OCI-M2 (cell line): ENCODE measurements around the gene CHD5.

Experiments
- DNase-seq: peaks from one replicate; lab custom pipeline; 2025; ENCODE audit not compliant: unreplicated experiment; lab: John Stamatoyannopoulos, UW

CHD5 gene

DNA sequence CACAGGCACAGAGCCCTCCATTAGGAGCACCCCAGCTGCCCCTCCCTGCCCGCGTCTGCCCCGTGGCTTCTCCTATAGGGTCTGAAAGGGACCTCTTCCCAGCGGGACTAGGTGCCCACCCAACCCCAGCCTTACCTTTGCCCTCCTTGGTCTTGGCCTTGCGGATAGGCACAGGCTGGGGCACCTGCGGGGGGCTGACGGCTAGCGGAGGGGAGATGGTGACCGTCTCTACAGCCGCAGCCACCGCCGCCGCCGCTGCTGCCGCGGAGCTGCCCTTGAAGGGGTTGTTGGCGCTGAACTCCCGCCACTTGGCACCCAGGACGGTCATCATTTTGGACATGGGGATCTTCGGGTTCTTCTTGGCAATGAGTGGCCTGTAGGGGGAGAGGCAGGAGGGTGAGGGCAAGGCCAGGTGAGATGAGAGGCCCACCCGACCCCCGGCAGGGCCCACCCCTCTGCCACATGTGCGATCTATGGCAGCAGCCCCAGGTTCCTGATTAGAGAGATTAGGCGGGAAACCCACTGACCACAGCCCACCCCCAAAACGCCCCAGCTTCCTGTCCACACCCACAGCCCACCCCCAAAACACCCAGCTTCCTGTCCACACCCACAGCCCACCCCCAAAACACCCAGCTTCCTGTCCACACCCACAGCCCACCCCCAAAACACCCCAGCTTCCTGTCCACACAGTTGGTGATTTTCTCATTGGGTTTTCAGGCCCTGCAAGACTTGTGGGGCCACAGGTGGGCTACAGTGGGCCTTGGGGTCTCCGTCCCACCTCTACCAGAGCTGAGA, 25.4 kb downstream of the CHD5 start:
- DNase-seq = no peak

DNA sequence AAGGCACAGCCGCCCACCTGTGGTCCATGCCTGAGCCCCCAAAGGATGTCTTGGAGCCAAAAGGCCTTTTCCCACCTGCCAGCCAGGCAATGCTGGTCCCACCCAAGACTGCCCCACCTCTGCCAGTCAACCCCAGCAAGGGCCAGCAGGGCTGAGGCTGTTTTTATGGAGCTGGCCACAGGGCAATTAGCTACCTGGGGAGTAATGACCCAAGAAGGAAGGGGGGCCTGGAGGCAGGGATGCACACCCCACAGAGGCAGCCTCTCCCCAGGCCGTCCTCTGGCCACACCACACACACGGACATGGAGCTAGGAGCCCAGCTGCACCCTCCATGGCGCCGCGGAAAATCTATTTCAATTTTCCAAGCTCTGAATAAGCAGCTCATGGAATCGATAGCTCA, 27.2 kb downstream of the CHD5 start:
- no peak for DNase-seq

DNA sequence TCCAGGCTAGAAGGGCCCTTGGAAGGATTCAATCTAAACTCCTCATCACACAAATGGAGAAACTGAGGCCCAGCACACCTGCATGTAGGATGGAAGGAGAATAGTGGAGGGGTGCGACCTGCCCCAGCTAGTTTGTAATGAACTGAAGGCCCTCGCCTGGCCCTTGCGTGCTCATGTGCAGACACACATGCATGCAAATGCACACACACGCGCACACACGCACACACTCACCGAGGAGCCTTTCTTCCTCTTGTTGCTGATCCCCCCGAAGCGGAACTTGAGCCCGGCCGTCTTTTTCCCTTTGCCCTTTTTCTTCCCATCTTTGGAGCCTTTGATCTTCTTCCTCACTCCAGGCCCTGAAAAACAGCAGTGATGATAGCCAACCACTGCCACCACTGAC, 27.9 kb downstream of the CHD5 start:
- no peak for DNase-seq

DNA sequence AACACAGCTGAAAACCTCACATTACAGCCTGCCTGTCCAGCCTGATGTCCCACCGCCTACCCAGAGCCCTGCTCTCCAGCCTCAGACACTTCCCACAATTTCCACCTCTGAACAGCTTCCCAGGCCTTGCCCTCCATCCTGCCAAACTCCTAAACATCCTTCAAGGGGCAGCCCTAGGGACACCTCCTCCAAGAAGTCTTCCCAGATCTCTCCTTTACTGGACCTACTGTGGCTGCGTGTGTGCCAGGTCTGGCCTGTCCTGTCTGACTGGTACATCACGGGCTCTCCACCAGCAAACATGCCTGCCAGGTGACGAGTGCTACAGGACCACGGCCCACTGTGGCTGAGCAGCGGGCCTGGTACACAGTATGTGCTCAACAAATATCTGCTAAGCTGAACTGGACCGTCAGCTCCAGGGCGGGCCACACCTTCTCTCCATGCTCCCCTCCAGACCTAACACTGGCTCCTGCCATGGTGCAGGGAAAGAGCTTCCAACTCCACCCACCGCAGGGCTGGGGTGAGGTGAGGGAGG, 28.8 kb downstream of the CHD5 start:
- DNase-seq = no peak

DNA sequence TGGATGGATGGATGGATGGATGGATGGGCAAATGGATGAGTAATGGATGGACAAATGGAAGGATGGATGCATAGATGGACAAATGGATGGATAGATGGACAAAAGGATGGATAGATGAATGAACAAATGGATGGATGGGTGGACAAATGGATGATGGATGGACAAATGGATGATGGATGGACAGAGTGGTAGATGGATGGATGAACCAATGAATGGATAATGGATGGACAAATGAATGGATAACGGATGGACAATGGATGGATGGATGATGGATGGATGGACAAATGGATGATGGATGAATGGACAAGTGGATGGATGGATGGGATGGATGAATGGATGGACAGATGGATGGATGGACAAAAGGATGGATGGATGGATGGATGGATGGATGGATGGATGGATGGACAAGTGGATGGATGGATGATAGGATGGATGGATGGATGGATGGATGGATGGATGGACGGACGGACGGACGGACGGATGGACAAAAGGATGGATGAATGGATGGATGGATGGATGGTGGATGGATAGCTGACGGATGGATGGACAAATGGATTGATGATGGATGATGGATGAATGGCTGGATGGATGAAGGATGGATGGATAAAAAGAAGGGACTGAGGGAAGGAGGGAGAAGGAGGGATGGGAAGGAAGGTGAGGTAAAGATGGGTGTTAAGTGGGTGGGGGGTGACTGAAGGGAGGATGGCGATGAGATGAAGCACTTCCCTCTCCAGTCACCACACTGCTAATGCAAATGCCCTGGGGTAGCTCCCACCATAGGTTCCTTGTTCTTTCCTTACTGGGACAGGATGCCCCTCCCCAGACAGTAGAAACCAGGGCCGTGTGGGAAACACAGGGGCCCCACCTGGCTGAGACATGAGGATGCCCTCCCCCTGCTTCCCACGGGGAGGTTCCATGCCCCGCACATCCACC, 29.8 kb downstream of the CHD5 start:
- DNase-seq = no peak

DNA sequence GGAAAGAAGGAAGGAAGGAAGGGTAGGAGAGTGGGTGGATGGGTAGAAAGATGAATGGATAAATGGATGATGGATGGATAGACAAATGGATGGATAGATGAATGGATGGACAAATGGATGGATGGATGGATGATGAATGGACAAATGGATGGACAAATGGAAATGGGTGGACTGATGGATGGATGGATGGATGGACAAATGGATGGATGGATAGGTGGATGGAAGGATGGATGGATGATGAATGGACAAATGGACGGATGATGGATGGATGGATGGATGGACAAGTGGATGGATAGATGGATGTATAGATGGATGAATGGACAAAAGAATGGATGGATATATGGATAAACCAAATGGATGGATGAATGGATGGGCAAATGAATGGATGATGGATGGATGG, 30.5 kb downstream of the CHD5 start:
- DNase-seq = no peak

DNA sequence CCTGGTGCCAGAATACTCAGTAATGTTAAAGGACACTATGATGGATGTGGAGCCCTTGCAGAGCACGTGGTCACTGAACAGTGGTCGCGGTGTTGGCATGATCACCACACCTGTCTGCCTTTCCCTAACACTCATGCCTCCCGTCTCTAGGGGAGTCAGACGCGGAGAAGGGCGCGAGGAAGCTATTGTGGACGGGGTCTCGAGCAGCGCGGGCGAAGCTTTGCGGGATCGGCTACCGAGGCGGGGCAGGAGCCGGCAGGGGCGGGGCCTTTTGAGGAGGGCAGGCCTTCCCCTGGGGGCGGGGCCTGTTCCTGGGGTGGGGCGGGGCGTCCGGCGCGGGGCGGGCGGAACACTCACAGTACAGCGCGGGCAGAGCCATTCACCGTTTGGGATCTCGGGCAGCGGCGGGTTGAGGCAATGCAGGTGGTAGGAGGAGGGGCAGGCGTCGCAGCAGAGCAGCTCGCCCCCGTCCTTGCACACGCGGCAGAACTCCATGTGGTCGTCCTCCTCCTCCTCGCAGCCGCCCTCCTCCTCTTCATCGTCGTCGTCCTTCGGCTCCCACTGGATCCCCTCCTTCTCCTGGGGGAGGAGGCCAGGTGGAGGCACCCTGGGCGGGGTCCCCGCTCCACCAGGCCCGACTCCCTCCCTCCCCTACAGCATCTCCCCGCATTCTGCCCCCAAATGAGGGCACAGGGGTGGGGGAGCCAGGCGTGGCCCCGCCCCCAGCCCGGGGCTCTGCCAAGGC, 31.5 kb downstream of the CHD5 start:
- no peak for DNase-seq

DNA sequence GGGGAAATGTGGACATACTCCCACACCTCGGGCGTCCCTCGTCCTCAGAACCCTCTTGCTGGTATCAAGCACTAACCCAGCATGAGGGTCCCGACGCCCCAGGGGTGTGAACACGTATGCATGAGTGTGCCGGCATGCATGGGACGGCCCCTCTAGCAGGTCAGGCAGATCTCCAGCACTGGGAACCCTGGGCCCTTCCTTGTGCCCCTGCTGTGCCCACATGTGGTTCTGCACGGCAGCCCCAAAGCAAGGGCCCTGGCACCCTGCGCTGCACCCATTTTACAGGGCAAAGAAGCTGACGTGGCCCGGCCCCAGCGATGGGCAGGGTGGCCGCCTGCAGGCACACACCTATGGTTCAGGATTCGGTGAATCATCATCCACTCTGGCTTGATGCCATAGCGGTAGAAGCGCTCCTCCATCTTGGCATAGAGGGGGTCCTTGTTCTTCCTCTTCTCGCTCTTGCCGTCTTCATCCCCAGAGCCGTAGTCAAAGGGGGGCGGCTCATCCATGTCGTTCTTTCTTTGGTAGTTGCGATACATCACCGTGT, 34.2 kb downstream of the CHD5 start:
- no peak for DNase-seq

DNA sequence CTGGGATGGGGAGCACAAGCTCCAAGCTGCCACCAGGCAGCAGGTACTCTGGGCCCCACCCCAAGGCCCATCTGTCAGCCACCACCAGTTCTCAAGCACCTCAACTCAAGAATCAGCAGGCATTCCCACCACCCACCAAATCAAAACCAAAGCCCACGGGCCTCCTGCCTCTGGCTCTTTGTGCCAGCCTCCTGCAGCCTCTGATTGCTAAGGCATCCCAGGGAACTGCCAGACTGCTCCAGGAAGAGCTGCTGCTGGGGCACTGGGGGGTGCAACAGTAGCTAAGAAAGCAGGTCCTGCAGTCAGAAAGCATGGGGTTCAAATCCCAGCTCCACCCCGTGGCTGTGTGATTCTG, 34.7 kb downstream of the CHD5 start:
- DNase-seq = no peak

DNA sequence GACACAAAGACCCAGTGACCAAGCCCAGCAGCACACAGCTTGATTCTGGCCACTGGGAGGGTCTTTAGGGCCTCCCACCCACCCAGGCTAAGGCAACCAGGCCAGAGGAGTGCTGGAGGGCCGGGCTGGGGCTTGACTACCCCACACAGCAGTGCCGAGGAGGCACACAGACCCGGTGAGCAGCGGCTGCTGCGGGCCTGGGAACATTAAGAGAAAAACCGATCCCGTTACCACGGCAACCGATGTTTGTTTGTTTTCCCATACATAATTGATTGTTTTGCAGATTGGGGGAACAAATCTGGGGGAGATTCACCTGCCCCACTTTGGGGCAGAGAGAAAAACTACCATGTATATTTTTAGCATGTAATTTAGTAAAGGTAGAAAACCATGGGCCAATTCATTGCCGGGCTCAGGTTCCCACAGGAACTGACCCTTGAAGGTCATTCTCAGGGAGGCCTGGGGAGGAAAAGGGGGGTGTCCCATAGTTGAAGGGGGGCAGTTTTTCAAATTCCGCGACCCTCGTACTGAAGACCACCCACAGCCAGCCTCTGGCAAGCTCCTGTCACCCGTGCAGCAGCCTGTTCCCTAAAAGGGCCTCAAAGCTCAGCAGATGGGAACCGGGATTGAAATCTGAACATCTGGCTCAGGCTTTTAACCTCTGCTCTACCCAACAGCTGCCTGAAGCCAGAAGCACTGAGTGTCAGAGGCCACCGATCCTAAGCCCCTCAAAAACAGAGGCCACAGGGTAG, 35.3 kb downstream of the CHD5 start:
- no peak for DNase-seq

DNA sequence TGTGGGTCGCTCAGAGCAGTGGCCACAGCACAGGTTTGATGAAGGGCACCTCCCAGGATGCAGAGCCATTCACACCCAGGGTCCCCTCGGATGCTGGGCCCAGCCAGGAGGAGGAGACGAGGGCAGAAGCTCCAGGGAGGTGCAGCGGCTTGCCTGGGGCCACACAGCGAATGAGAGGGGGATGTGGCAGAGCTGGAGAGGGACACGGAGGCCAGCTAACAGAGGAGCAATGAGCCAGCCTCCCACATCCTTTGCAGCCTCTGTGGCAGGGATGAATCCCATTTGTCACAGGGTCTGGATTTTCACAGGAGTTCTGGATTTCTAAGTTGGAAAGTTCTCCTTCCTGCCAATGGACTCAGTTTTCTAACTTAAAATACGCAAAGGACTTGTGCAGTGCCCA, 35.9 kb downstream of the CHD5 start:
- no peak for DNase-seq

DNA sequence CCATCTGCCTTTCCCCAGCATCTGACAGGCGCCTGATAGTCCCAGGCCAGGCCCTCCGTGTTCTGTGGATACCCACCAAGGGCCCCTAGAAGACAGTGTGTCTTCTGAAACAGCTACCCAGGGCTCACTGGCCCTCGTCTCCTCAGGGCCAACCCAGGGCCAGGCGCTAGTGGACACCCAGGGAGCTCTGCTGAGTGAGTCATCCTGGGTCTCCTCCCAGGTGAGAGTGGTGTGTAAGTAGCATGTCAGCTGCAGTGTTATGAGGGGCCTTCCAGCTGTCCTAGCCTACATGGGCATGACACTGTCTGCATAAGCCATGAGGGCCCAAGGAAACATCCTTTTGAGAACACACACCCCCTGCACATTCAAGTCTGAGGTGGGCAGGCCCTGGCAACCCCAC, 36.7 kb downstream of the CHD5 start:
- no peak for DNase-seq

DNA sequence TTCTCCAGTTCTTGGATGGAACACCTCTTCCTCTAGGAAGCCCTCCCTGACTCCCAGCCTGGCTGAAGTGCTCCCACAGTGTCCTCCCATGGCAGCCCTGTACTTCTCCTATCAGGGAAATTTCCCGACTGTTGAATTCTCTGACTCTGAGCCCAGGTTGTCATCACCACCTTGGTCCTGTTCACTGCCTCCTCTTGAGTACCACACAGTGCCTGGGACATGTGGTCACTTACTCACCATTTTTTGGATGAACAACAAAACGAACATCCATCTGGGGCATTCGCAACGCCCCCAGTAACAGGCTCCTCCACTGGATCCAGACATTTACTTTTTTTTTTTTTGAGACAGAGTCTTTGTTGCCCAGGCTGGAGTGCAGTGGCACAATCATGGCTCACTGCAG, 37.4 kb downstream of the CHD5 start:
- DNase-seq = no peak

DNA sequence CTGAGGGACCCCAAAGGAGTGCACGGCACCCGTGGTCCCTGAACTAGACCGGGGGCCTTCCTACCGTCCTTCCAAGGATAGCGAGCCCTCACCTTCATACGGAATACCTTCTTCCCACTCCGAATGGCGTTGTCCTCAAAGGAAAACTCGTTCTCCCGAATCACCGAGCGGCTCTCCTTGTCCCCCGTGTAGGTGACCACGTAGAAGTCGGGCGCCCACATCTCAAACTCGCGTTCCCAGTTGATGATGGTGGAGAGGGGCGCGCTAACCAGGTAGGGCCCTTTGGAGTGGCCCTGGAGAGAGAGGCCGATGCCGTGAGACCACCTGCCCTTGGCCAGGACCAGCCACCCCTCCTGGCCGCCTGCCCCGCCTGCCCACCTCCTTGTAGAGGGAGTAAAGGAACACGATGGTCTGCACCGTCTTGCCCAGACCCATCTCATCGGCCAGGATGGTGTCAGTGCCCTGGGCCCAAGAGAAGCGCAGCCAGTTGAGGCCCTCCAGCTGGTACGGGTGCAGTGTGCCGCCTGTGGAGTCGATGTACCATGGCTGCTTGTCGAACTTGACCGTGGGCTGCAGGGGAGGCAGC, 38.0 kb downstream of the CHD5 start:
- no peak for DNase-seq

DNA sequence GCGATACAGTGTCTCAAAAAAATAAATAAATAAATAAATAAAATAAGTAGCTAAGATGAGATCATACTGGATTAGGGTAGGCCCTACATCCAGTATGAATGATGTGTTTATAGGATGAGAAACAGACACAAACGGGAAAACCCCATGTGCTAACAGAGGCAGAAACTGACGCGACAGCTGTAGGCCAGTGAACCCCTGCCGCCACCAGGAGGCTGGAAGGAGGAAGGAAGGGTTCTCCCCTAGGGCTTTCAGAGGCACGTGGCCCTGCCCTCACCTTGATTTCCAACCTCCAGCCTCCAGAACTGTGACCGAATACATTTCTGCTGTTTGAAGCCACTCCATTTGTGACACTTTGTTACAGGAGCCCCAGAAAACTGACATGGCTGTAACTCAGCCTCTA, 38.5 kb downstream of the CHD5 start:
- no peak for DNase-seq

DNA sequence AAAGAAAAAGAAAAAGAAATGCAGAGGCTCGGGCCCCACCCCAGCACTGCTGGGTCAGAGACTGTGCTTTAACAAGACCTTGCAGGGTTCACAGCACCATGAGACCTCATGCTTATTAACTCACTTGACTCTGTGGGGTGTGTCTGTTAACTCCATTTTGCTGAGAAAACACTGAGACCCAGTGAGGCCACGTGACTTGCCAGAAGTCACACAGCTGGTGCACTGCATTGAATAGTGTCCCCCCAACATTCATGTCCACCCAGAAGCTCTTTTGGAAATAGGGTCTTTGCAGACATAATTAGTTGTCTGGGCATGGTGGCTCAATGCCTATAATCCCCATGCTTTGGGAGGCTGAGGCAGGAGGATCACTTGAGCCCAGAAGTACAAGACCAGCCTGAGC, 39.7 kb downstream of the CHD5 start:
- DNase-seq = no peak

DNA sequence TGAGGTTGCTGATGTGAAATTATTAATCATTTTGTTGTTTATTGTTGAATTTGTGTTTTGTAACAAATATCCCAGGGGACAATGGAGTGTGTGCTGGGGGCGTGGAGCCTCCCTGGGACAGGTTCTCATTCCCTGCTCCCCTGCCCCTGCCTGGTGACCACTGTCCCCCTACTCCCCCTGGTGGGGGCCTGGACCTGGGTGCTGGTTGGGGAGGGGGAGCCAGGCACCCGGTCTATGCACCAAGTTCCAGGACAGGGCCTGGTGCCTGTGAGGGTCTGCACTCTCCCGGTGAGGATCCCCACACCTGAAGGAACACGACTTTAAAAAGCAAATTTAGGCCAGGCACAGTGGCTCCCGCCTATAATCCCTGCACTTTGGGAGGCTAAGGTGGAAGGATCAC, 42.4 kb downstream of the CHD5 start:
- DNase-seq = no peak

DNA sequence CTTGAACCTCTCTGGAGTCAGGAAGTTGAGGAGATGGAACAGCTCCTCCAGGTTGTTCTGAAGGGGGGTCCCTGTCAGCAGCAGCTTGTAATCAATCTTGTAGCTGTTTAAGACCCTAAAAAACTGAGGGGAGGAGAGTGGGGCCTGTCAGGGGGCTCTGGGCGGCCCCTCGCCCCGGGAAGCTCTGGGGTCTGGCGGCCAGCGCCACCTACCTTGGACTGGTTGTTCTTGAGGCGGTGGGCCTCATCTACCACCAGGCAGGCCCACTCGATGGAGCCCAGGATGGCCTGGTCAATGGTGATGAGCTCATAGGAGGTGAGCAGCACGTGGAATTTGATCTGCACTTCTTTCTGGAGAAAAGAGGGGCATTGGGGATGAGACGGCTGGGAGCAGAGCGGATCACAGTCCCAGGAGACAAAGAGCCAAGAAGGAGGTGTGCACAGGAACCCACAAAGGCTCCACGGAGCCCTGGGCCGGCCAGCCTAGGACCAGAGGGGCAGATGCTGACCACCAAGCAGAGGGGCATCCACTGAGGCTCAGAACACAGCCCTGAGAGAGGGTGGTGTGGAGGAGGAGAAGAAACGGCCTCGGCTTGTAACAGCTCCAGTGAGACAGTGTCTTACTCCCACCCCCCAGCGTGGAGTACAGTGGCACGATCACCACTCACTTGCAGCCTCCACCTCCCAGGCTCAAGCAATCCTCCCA, 43.5 kb downstream of the CHD5 start:
- DNase-seq = no peak

DNA sequence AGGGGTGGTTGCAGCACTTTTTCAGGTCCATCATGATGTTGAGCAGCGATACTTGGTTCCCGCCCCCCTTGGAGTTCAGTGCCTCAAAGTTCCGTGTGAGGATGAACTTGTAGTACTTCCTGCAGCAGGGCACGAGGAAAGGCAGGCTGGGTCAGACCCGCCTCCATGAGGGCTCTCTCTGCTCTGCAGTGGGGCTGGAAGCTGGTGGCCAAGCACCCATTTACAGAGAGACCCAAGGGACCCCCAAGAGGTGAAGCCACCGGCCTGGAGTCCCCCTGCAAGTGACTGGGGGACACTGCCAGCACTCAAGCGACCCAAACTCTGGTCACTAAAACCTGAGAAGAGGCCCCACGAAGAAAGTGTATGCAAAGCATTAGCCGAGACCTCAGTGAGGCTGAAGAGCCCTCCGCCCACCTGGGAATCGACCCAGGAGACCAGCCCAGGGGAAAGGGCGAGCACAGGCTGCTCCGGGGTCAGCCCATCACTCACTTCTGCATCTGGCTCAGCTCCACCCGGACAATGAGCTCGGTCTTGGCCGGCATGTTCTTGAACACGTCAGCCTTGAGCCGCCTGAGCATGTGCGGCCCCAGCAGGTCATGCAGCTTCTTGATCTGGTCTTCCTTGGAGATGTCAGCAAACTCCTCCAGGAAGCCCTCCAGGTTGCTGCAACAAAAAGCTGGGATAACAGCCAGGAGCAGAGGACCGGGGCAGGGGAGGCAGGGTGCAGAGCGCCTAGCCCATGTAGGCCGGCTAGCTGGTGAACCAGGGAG, 45.2 kb downstream of the CHD5 start:
- DNase-seq = no peak
